Common myeloid progenitor, CD34-positive (primary cell): ENCODE measurements around the gene CPSF3. TPM values are rescaled to one million over a fixed set of nuclear protein-coding genes. Genes with fewer than 3 reads are reported as not detected.

ENCODE experiments used
- CTCF ChIA-PET: fragments of 350-600 bp; sonication (Branson Sonifier 250); formaldehyde crosslinking; loops from one replicate; lab custom pipeline; 2021; ENCODE audit warnings: antibody characterized with exemption; lab: Charles Lee
- POLR2A ChIA-PET: fragments of 350-600 bp; sonication (Branson Sonifier 250); formaldehyde crosslinking; loops from one replicate; lab custom pipeline; 2021; ENCODE audit warnings: antibody characterized with exemption; lab: Charles Lee
- DNase-seq, 3 donors: peaks; one replicate each; pipeline versions ENCODE4 v3.0.0 to v3.0.0-alpha.2; 2013
- H3K27ac ChIP-seq, 2 experiments: 1 replicate in 1 of 2; 2 replicates in 1 of 2; pipeline ENCODE4 v1.7.0; 2013; ENCODE audit warnings: inconsistent platforms in 2 of 2, low read length in 2 of 2, mild to moderate bottlenecking in 2 of 2, low read depth in 1 of 2, moderate library complexity in 1 of 2; ENCODE audit not compliant: severe bottlenecking in 2 of 2, insufficient read depth in 1 of 2, poor library complexity in 1 of 2
- H3K27me3 ChIP-seq, 5 experiments: replicated peaks in 2 of 5; 1 replicate in 3 of 5; 2 replicates in 2 of 5; pipeline versions ENCODE4 v1.6.1 to v1.7.0; 2013; ENCODE audit warnings: low read length in 4 of 5, mild to moderate bottlenecking in 2 of 5, moderate library complexity in 2 of 5, inconsistent platforms in 1 of 5; ENCODE audit not compliant: insufficient read depth in 5 of 5, control insufficient read depth in 4 of 5
- H3K36me3 ChIP-seq, 4 experiments: 1 replicate in 2 of 4; 2 replicates in 2 of 4; pipeline versions ENCODE4 v1.6.1 to v1.7.0; 2013; ENCODE audit warnings: low read length in 3 of 4, control low read depth in 1 of 4, mild to moderate bottlenecking in 1 of 4; ENCODE audit not compliant: control insufficient read depth in 4 of 4, insufficient read depth in 4 of 4
- H3K4me1 ChIP-seq, 4 experiments: 1 replicate in 3 of 4; 2 replicates in 1 of 4; pipeline versions ENCODE4 v1.6.1 to v1.7.1; 2013; ENCODE audit warnings: low read length in 3 of 4, mild to moderate bottlenecking in 3 of 4, control low read depth in 1 of 4, inconsistent platforms in 1 of 4, moderate library complexity in 1 of 4; ENCODE audit not compliant: control insufficient read depth in 4 of 4, insufficient read depth in 4 of 4; ENCODE audit errors: control extremely low read depth in 1 of 4
- H3K4me3 ChIP-seq, 7 experiments: 1 replicate in 4 of 7; 2 replicates in 3 of 7; pipeline versions ENCODE4 v1.5.1 to v1.7.0; 2013; ENCODE audit warnings: mild to moderate bottlenecking in 7 of 7, low read length in 6 of 7, moderate library complexity in 6 of 7, inconsistent platforms in 2 of 7, low read depth in 2 of 7, control low read depth in 1 of 7; ENCODE audit not compliant: insufficient read depth in 4 of 7, control insufficient read depth in 1 of 7; ENCODE audit errors: extremely low read depth in 1 of 7
- H3K9me3 ChIP-seq, 5 experiments: 1 replicate in 4 of 5; 2 replicates in 1 of 5; pipeline versions ENCODE4 v1.6.1 to v1.7.1; 2013; ENCODE audit warnings: low read length in 4 of 5, mild to moderate bottlenecking in 2 of 5, inconsistent platforms in 1 of 5, low read depth in 1 of 5, moderate library complexity in 1 of 5; ENCODE audit not compliant: control insufficient read depth in 4 of 5, insufficient read depth in 2 of 5; ENCODE audit errors: control extremely low read depth in 1 of 5
- WGBS: methylation state at CpG from one replicate; pipeline ENCODE4 v1.1.5; 2013; ENCODE audit not compliant: insufficient coverage; 5-methylcytosine and 5-hydroxymethylcytosine counted together
- polyA plus RNA-seq: library from polyadenylated mRNA; unstranded; fragments of 120-200 nt; gene quantifications from one replicate; pipeline ENCODE4 v1.2.1, GENCODE V29; 2013

CPSF3 gene
- 60.9 TPM for polyA plus RNA-seq

- DNase-seq: peak; percentile 98 to 99 (median 99)
- POLR2A ChIA-PET: no interaction called here
- H3K4me3 ChIP-seq: peak within 1 kb of the TSS; percentile 90 to 100 (median 95)
- H3K4me1 ChIP-seq: peaks cover 11 to 30% (median 22%) of the 10 kb centered on the region in 4 experiments
- H3K27ac ChIP-seq: peak within 1 kb of the TSS; percentile 88 to 94
- H3K36me3 ChIP-seq: peaks cover 0 to 14% (median under 1%) of the 10 kb centered on the region in 4 experiments
- H3K27me3 ChIP-seq: no peaks in the 10 kb centered on the region
- H3K9me3 ChIP-seq: no peaks in the 10 kb centered on the region
- WGBS: 0% methylated on average over 77 of the region's 91 CpGs
- CTCF ChIA-PET: interaction anchor here (2.5 kb wide), 1 partner anchor 279 kb away, joined by 7 read pairs; no protein-coding TSS in a partner anchor
Observed at GRCh38 chr2:9423100-9423921, at the start of gene CPSF3, which contains the start of gene ITGB1BP1. TSS of gene CPSF3 (plus strand) at chr2:9423654. CDS start at chr2:9423774, 120 bp downstream. TSS of gene ITGB1BP1 (minus strand) at chr2:9423528. CDS start at chr2:9418697, 4,831 bp downstream.

DNA sequence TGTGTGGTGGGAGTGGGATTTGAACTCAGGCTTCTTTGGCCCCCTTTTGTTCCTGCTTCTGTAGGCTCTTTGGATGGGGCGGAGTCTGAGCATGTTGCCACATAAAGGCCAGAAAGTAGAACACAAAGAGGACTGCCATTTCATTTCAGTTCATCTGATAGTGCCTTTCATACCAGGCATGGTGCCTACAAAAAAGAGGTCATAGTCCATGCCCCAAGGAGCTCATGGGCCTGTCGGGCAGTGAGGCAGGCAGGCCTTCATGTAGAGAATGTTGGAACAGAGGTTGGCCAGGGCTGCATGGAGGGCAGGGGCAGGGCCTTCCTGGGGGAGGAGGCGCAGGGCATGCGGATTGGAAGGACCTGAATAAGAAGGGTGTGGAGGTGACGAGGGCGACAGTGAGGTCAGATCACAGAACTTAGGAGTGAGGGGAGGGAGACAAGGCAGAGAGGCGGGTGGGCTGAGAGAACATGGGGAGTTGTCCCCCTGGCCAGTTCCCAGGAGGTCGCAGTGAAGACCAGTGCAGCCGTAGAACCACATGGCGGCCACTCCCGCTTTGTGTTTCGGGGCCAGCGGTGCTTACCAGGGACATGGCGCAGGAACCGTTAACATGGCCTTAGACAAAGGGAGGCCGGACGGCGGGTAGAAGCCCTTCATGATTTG, 49.3 kb upstream of the CPSF3 start:
- Histone ChIP-seq H3K4me3 (no peak overlapping the region), H3K4me1 (peaks cover 0 to 6% (median under 1%) of the 10 kb centered on the region in 4 experiments), H3K9me3 (no peaks in the 10 kb centered on the region), H3K27me3 (no peaks in the 10 kb centered on the region), H3K36me3 (peaks cover 0 to 13% (median under 1%) of the 10 kb centered on the region in 4 experiments), H3K27ac (no peak overlapping the region)
- 98% methylated on average over 15 of the region's 18 CpGs for WGBS
- ChIA-PET POLR2A (no interaction called here), CTCF (interaction anchor here (1.3 to 1.5 kb wide), 2 partner anchors 13 to 232 kb away, joined by 3 to 6 read pairs; no protein-coding TSS in a partner anchor)
- no peak for DNase-seq

GRCh38 chr2:9375857-9376428, 47.5 kb upstream of the CPSF3 start:
- WGBS: 95% methylated on average over 4 of the region's 4 CpGs
- H3K27ac ChIP-seq: no peak overlapping the region
- peaks cover 0 to 14% (median 0%) of the 10 kb centered on the region in 4 experiments for H3K36me3 ChIP-seq
- H3K27me3 ChIP-seq: no peaks in the 10 kb centered on the region
- no peaks in the 10 kb centered on the region for H3K9me3 ChIP-seq
- ChIA-PET POLR2A (no interaction called here), CTCF (no interaction called here)
- no peak for DNase-seq
- H3K4me3 ChIP-seq: no peak overlapping the region
- H3K4me1 ChIP-seq: peaks cover 0 to 6% (median under 1%) of the 10 kb centered on the region in 4 experiments

DNA sequence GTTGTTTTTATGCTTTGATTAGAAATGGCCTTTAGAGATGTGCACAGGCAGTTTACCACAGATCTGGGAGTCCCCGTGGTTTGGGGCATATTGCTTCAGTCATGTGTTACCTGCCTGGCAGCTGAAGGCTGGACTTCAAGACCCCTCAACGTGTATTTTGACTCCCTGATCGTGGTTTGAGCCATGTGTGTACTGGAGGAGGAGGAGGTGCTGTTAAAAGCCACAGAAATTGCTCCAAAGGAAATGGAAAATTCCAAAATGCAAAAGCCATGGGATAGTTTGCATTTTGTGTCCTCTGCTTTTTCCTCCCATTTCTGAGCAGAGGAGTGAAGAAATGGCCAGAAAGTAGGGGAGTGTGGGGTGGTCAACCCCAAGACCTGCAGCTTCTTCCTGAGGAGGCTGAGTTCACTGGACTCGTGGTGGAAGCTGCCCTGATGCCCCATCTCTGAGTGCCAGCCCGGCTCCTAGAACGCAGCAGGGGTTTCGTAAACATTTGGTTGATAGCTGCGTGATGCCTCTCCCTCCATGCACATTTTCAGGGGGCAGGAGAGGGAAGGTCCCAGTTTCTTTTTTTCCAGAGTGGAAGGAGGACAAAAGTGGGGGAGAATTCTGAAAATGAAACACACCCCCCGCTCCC, 45.9 kb upstream of the CPSF3 start:
- Histone ChIP-seq H3K36me3 (peaks cover 0 to 17% (median 0%) of the 10 kb centered on the region in 4 experiments), H3K27ac (no peak overlapping the region)
- CTCF ChIA-PET: interaction anchor here (1.3 kb wide), 1 partner anchor 32 kb away, joined by 3 read pairs; no protein-coding TSS in a partner anchor

GRCh38 chr2:9378433-9379390, 44.7 kb upstream of the CPSF3 start:
- ChIA-PET CTCF (interaction anchor here (1.3 to 2.7 kb wide), 2 partner anchors 8 to 30 kb away, joined by 3 to 9 read pairs; no protein-coding TSS in a partner anchor), POLR2A (no interaction called here)
- DNase-seq: no peak
- Histone ChIP-seq H3K36me3 (peaks cover 0 to 17% (median 0%) of the 10 kb centered on the region in 4 experiments), H3K4me3 (no peak overlapping the region), H3K27ac (no peak overlapping the region), H3K4me1 (peaks cover 0 to 13% (median under 1%) of the 10 kb centered on the region in 4 experiments), H3K27me3 (no peaks in the 10 kb centered on the region), H3K9me3 (no peaks in the 10 kb centered on the region)
- WGBS: 96% methylated on average over 30 of the region's 30 CpGs

More for the DNA sequence above, 45.9 kb upstream of the CPSF3 start:
- DNase-seq: no peak
- Histone ChIP-seq H3K4me1 (peaks cover 0 to 13% (median under 1%) of the 10 kb centered on the region in 4 experiments), H3K27me3 (no peaks in the 10 kb centered on the region), H3K9me3 (no peaks in the 10 kb centered on the region), H3K4me3 (no peak overlapping the region)
- POLR2A ChIA-PET: no interaction called here
- WGBS: 71% methylated on average over 4 of the region's 9 CpGs

DNA sequence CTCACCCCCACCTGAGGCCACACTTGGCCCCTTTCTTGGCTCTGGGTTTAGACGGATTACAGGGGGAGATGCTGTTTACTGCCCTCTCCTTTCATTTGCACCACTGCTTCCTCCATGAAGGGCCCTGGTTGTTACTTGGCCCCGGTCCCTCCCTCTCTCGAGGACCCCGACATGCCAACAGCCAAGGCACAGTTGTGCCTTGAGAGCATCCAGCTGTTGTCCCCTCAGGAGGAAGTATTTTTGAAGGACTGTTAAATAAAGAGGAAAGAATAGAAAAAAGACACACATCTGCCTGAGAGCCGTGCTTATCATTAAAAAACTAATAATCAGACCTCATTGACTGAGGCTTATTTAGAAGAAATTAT, 44.1 kb upstream of the CPSF3 start:
- no peaks in the 10 kb centered on the region for H3K9me3 ChIP-seq
- no peak overlapping the region for H3K27ac ChIP-seq
- no peak for DNase-seq
- H3K4me3 ChIP-seq: no peak overlapping the region
- CTCF ChIA-PET: interaction anchor here (2.7 kb wide), 1 partner anchor 9 kb away, joined by 9 read pairs; no protein-coding TSS in a partner anchor
- POLR2A ChIA-PET: no interaction called here
- peaks cover 0 to 13% (median under 1%) of the 10 kb centered on the region in 4 experiments for H3K4me1 ChIP-seq
- H3K36me3 ChIP-seq: peaks cover 0 to 17% (median 0%) of the 10 kb centered on the region in 4 experiments
- 95% methylated on average over 3 of the region's 5 CpGs for WGBS
- H3K27me3 ChIP-seq: no peaks in the 10 kb centered on the region
